Left renal pelvis (tissue), 4 donors: ENCODE measurements around the gene ACBD4. TPM values are rescaled to one million over a fixed set of nuclear protein-coding genes. Genes with fewer than 3 reads are reported as not detected.

ENCODE experiments used
- DNase-seq, 4 donors: peaks; one replicate each; pipeline ENCODE4 v3.0.0-alpha.2; 2013; ENCODE audit warnings: low read depth in 4 of 4, low spot score in 3 of 4
- polyA plus RNA-seq, 4 donors: library from polyadenylated mRNA; unstranded; fragments of 120-200 nt; gene quantifications; one replicate each; pipeline ENCODE4 v1.2.1, GENCODE V29; 2013; ENCODE audit not compliant: insufficient read length in 4 of 4

Gene ACBD4, protein sequence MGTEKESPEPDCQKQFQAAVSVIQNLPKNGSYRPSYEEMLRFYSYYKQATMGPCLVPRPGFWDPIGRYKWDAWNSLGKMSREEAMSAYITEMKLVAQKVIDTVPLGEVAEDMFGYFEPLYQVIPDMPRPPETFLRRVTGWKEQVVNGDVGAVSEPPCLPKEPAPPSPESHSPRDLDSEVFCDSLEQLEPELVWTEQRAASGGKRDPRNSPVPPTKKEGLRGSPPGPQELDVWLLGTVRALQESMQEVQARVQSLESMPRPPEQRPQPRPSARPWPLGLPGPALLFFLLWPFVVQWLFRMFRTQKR
- 10 to 100 TPM in 3 of 4 donors, 1 to 10 TPM in 1; 9.3 to 19.2 (median 11.4) TPM for polyA plus RNA-seq

DNA sequence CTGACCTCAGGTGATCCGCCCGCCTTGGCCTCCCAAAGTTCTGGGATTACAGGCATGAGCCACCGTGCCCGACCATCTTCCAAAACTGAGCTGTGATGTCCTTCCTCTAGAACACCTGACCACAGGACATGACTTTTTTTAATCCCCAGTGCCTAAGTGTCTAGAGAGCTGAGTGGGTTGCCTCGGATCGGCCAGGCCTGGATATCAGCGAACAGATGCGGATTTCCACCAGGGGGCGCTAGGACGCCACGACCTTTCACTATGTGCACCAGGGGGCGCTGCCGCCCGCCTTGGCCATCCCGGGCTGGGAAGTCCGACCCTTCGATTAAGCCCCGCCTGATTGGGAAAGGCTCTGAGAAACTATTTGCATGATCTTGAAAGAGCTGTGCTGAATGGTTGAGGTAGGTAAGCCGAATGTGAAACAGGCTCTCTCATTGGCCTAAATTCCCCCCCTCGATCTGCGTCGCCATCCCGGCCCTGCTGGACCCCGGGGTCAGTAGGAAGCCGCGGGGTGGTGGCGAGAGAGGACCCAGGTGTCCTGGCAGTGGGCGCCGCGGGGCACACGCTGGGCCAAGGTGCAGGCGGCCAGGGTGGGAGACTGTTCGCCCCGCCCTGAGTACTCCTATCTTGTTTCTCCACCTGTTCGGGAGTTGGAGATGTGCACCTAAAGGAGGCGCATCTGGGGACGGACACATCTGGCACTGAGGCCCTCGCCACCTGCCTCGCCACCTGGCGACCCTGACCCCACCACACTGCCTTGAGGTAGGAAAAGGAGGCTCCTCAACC, at the start of gene ACBD4:
Gene ACBD4, plus strand, starts transcription at position 496 of the 786 bp plus-strand sequence. CDS start 458 bp downstream, outside the sequence.
- peak; percentile 89 to 94 (median 92) for DNase-seq

- DNase-seq = no peak
These were observed 49.1 kb upstream of the ACBD4 start for GRCh38 chr17:45086391-45086790.

DNA sequence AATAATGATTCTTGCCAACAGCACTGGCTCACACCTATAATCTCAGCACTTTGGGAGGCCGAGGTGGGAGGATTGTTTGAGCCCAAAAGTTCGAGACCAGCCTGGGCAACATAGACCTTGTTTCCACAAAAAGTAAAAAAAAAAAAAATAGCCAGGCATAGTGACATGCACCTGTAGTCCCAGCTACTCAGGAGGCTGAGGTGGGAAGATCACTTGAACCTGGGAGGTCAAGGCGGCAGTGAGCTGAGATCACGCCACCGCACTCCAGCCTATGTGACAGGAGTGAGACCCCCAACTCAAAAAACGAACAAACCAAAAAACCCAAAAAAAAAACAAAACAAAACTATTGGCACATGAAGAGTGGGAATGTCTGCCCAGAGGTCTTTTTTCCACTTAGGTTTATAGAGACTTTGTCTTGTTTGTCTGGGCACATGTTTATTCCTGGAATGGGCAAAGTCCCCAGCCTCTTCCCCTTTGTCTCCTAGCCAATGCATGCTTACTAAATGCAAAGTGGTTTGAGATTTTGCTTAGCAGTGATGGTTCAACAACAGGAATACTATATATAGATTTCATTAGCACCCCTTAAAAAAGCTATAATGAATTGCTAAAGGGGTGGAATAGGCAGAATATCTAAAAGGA, 48.5 kb upstream of the ACBD4 start:
- no peak for DNase-seq

GRCh38 chr17:45087504-45087975, 47.9 kb upstream of the ACBD4 start:
- no peak for DNase-seq

GRCh38 chr17:45087978-45088377, 47.5 kb upstream of the ACBD4 start:
- DNase-seq = no peak

- DNase-seq = no peak
These were observed 46.7 kb upstream of the ACBD4 start for GRCh38 chr17:45088741-45089140.

- no peak for DNase-seq
These were observed 44.8 kb upstream of the ACBD4 start for GRCh38 chr17:45090711-45091110.

DNA sequence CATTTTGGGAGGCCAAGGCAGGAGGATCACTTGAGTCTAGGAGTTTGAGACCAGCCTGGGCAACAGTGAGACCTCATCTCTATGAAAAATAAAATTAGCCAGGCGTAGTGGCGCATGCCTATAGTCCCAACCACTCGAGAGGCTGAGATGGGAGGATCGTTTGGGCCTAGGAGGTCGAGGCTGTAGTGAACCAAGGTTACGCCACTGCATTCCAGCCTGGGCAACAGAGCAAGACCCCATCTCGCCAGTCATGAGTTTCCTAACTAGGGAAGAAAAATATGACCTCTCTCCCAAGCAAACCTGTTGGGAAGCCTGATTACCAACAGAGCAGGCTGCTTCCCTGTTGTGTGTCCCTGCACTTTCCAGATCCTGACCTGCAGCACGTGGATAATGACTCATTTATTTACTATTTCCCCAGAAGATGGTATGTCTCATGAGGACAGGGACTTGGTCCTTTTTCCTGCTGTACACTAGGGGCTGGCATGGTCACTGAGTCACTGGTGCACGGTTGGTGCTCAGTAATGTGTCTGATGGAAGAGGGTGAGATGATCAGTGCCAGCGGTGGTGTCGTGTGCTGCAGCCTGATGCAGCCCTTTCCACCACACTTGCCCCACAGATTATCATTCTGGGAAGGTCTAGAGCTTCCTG, 43.6 kb upstream of the ACBD4 start:
- no peak for DNase-seq

- DNase-seq = no peak
These were observed 42.5 kb upstream of the ACBD4 start for GRCh38 chr17:45092911-45093430.

DNA sequence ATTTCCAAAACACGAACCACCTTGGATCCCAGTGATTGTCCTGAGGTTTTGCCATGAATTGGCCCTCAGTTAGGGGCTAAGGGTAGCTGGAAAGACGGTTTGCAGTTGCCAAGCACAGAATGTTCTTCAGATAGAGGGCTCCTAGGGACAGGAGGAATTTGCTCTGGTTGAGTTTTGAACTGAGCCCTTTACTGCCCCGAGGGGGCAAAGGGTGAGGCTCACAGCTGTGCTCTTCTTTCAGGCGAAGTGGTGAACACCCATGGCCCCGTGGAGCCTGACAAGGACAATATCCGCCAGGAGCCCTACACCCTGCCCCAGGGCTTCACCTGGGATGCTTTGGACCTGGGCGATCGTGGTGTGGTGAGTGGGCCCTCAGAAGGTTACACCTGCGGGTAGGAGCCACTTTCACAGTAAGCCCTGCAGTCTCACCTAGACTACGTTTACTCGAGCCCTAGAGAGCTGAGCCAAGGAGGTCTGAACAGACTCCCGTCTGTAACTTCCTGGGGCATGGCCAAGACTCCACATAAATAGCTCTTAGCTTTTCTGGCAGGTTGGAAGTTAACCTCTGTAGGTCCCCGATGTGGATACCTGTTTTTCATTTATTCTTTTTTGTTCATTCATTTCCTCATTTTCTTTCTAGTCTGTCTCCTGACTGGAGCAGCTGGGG, 41.9 kb upstream of the ACBD4 start:
- no peak for DNase-seq

DNA sequence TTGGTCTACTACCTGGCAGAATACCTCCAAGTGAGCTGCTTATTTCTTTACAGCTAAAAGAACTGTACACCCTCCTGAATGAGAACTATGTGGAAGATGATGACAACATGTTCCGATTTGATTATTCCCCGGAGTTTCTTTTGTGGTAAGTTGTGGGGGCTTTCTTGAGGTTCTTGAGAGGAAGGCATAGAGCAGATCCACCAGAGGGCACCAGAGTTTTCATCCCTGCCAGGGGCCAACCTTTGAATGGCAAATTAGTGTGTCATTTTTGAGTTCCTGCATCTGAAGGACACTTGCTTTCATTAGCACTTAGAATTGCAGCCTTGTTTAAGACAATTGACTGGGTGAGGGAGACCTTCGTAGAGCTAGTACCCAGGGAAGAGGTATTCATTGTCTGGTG, 39.3 kb upstream of the ACBD4 start:
- no peak for DNase-seq

GRCh38 chr17:45096926-45097325, 38.6 kb upstream of the ACBD4 start:
- DNase-seq = no peak

GRCh38 chr17:45098081-45098868, 37.2 kb upstream of the ACBD4 start:
- no peak for DNase-seq

- DNase-seq = peak; percentile 36 to 65 (median 59)
These were observed 36.4 kb upstream of the ACBD4 start for GRCh38 chr17:45098869-45099616.

- no peak for DNase-seq
These were observed 34.0 kb upstream of the ACBD4 start for GRCh38 chr17:45101546-45101882.

- no peak for DNase-seq
These were observed 33.3 kb upstream of the ACBD4 start for GRCh38 chr17:45101883-45102811.

DNA sequence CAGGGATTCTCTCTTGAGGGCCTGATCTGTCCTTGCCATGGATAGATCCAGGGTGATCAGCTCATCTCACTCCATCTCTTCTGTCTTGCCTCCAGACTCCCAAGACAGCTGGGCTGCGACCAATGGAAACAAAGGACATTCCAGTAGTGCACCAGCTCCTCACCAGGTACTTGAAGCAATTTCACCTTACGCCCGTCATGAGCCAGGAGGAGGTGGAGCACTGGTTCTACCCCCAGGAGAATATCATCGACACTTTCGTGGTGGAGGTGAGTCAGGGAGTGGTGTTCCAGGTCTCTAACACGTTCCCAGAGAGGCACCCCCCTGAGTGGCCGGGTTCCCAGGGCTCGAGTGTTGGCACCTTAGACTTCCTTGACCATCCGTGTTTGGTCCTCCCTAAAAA, 32.6 kb upstream of the ACBD4 start:
- no peak for DNase-seq
